LNCAP (cell line): ENCODE measurements around the gene SPINDOC.

Source experiments
- CTCF ChIP-seq: fragments of 450-650 bp; IDR thresholded peaks from 2 replicates; pipeline ENCODE4 v1.5.1; 2017; ENCODE audit warnings: mild to moderate bottlenecking

SPINDOC gene

GRCh38 chr11:63782749-63783148 is 30.5 kb upstream of the SPINDOC start:
- TF ChIP-seq CTCF: no peak

GRCh38 chr11:63783925-63784592 is 29.2 kb upstream of the SPINDOC start:
- TF ChIP-seq CTCF: no peak

GRCh38 chr11:63785823-63786222 is 27.4 kb upstream of the SPINDOC start:
- no peak for TF ChIP-seq CTCF

GRCh38 chr11:63791495-63792167 is 21.6 kb upstream of the SPINDOC start:
- no peak for TF ChIP-seq CTCF

- no peak for TF ChIP-seq CTCF
Measured at GRCh38 chr11:63793161-63793560, 20.1 kb upstream of the SPINDOC start.

GRCh38 chr11:63795066-63795465 is 18.2 kb upstream of the SPINDOC start:
- no peak for TF ChIP-seq CTCF

- no peak for TF ChIP-seq CTCF
Measured at GRCh38 chr11:63800921-63801320, 12.3 kb upstream of the SPINDOC start.
